Naive B cell (primary cell): Measurements from ENCODE around the gene CASTOR2. TPM values are rescaled to one million over a fixed set of nuclear protein-coding genes. Genes with fewer than 3 reads are reported as not detected.

Experiments
- ATAC-seq, 2 donors: fragments of 150-1000 bp; cut with Tn5 transposase; 2 replicates each; pipeline ENCODE4 v1.10.0; 2021; ENCODE audit warnings: low read depth in 2 of 2, mild to moderate bottlenecking in 2 of 2, moderate library complexity in 2 of 2
- DNase-seq: peaks from one replicate; pipeline ENCODE4 v3.0.0; 2022
- H3K27ac Mint-ChIP-seq, 6 donors: one replicate each; pipeline ENCODE4 v1.8.0; 2020 to 2022; ENCODE audit warnings: mild to moderate bottlenecking in 6 of 6, mixed read lengths in 6 of 6, moderate library complexity in 5 of 6, inconsistent platforms in 2 of 6
- H3K27me3 Mint-ChIP-seq, 3 donors: one replicate each; pipeline ENCODE4 v1.8.0; 2021 to 2022; ENCODE audit warnings: mixed read lengths in 3 of 3, mild to moderate bottlenecking in 1 of 3
- H3K36me3 Mint-ChIP-seq, 2 donors: one replicate each; pipeline ENCODE4 v1.8.0; 2020 to 2022; ENCODE audit warnings: mixed read lengths in 2 of 2, inconsistent platforms in 1 of 2, mild to moderate bottlenecking in 1 of 2
- H3K4me1 Mint-ChIP-seq, 3 donors: one replicate each; pipeline ENCODE4 v1.8.0; 2020 to 2022; ENCODE audit warnings: mixed read lengths in 3 of 3, inconsistent platforms in 1 of 3, mild to moderate bottlenecking in 1 of 3, moderate library complexity in 1 of 3
- H3K4me3 Mint-ChIP-seq, 8 donors: one replicate each; pipeline ENCODE4 v1.8.0; 2020 to 2022; ENCODE audit warnings: mild to moderate bottlenecking in 8 of 8, mixed read lengths in 8 of 8, moderate library complexity in 8 of 8, inconsistent platforms in 2 of 8
- H3K9me3 Mint-ChIP-seq, 7 donors: one replicate each; pipeline ENCODE4 v1.8.0; 2020 to 2022; ENCODE audit warnings: mixed read lengths in 7 of 7, mild to moderate bottlenecking in 5 of 7, inconsistent platforms in 2 of 7, moderate library complexity in 1 of 7
- polyA plus RNA-seq, 6 donors: library from polyadenylated mRNA; unstranded; fragments of 300-500 nt; fragmentation: Illumina TruSeq; gene quantifications; one replicate each; pipeline ENCODE4 v1.2.3, GENCODE V29; 2021; ENCODE audit warnings: low read depth in 6 of 6

Gene CASTOR2
- polyA plus RNA-seq, 6 donors from 2014 or later, result 0.22 to 0.81 (median 0.40) TPM; not detected in 1

GRCh38 chr7:75018570-75019364 is 54.3 kb downstream of the CASTOR2 start:
- DNase-seq, result no peak
- H3K9me3 Mint-ChIP-seq, result no peaks in the 10 kb centered on the region
- ATAC-seq, result no peak
- H3K27me3 Mint-ChIP-seq, result no peaks in the 10 kb centered on the region
- H3K4me3 Mint-ChIP-seq, result no peak overlapping the region
- H3K36me3 Mint-ChIP-seq, result no peaks in the 10 kb centered on the region
- H3K27ac Mint-ChIP-seq, result no peak overlapping the region
- no peaks in the 10 kb centered on the region for H3K4me1 Mint-ChIP-seq

GRCh38 chr7:75019800-75020199 is 55.3 kb downstream of the CASTOR2 start:
- no peaks in the 10 kb centered on the region for H3K36me3 Mint-ChIP-seq
- H3K4me3 Mint-ChIP-seq, result no peak overlapping the region
- H3K27me3 Mint-ChIP-seq, result no peaks in the 10 kb centered on the region
- no peak overlapping the region for H3K27ac Mint-ChIP-seq
- no peaks in the 10 kb centered on the region for H3K9me3 Mint-ChIP-seq
- DNase-seq (no peak), ATAC-seq (no peak)
- no peaks in the 10 kb centered on the region for H3K4me1 Mint-ChIP-seq

GRCh38 chr7:75024922-75025321 is 60.4 kb downstream of the CASTOR2 start:
- no peaks in the 10 kb centered on the region for H3K9me3 Mint-ChIP-seq
- no peaks in the 10 kb centered on the region for H3K27me3 Mint-ChIP-seq
- DNase-seq, result no peak
- H3K27ac Mint-ChIP-seq, result no peak overlapping the region
- no peak overlapping the region for H3K4me3 Mint-ChIP-seq
- no peak for ATAC-seq
- no peaks in the 10 kb centered on the region for H3K36me3 Mint-ChIP-seq
- H3K4me1 Mint-ChIP-seq, result no peaks in the 10 kb centered on the region

- Mint-ChIP-seq H3K36me3 (no peaks in the 10 kb centered on the region), H3K27ac (peak overlapping the region in 1 of 6 donors; percentile 84), H3K9me3 (no peaks in the 10 kb centered on the region)
These were observed 63.8 kb downstream of the CASTOR2 start for GRCh38 chr7:75028299-75028698.

GRCh38 chr7:75033064-75033463 is 68.6 kb downstream of the CASTOR2 start:
- peak overlapping the region in 2 of 6 donors; percentile 70 to 95 for H3K27ac Mint-ChIP-seq
- DNase-seq, result no peak
- no peaks in the 10 kb centered on the region for H3K36me3 Mint-ChIP-seq
- H3K4me1 Mint-ChIP-seq, result peaks cover 0 to 5% (median 0%) of the 10 kb centered on the region in 3 donors
- H3K4me3 Mint-ChIP-seq, result no peak overlapping the region
- no peak for ATAC-seq
- no peaks in the 10 kb centered on the region for H3K27me3 Mint-ChIP-seq
- H3K9me3 Mint-ChIP-seq, result no peaks in the 10 kb centered on the region

More at GRCh38 chr7:75028299-75028698, 63.8 kb downstream of the CASTOR2 start:
- H3K27me3 Mint-ChIP-seq, result no peaks in the 10 kb centered on the region
- no peak overlapping the region for H3K4me3 Mint-ChIP-seq
- peaks cover 0 to 5% (median 0%) of the 10 kb centered on the region in 3 donors for H3K4me1 Mint-ChIP-seq
- DNase-seq (no peak), ATAC-seq (no peak)

- peaks cover 0 to 5% (median 0%) of the 10 kb centered on the region in 3 donors for H3K4me1 Mint-ChIP-seq
- H3K27ac Mint-ChIP-seq, result no peak overlapping the region
- H3K4me3 Mint-ChIP-seq, result no peak overlapping the region
- H3K27me3 Mint-ChIP-seq, result no peaks in the 10 kb centered on the region
- DNase-seq (no peak), ATAC-seq (no peak)
- H3K36me3 Mint-ChIP-seq, result no peaks in the 10 kb centered on the region
- no peaks in the 10 kb centered on the region for H3K9me3 Mint-ChIP-seq
These were observed 69.3 kb downstream of the CASTOR2 start for GRCh38 chr7:75033826-75034225.

GRCh38 chr7:75038508-75038907 is 74.0 kb downstream of the CASTOR2 start:
- DNase-seq, result no peak
- no peaks in the 10 kb centered on the region for H3K27me3 Mint-ChIP-seq
- H3K27ac Mint-ChIP-seq, result no peak overlapping the region
- no peak overlapping the region for H3K4me3 Mint-ChIP-seq
- H3K4me1 Mint-ChIP-seq, result no peaks in the 10 kb centered on the region
- H3K9me3 Mint-ChIP-seq, result no peaks in the 10 kb centered on the region
- no peak for ATAC-seq
- H3K36me3 Mint-ChIP-seq, result no peaks in the 10 kb centered on the region

- no peak for ATAC-seq
- H3K4me1 Mint-ChIP-seq, result no peaks in the 10 kb centered on the region
- no peak for DNase-seq
- no peaks in the 10 kb centered on the region for H3K9me3 Mint-ChIP-seq
- H3K36me3 Mint-ChIP-seq, result no peaks in the 10 kb centered on the region
- H3K4me3 Mint-ChIP-seq, result peak overlapping the region in 1 of 8 donors; percentile 24
- H3K27ac Mint-ChIP-seq, result no peak overlapping the region
- H3K27me3 Mint-ChIP-seq, result no peaks in the 10 kb centered on the region
These were observed 74.7 kb downstream of the CASTOR2 start for GRCh38 chr7:75039166-75039565.

- H3K4me1 Mint-ChIP-seq, result no peaks in the 10 kb centered on the region
- H3K36me3 Mint-ChIP-seq, result no peaks in the 10 kb centered on the region
- H3K27ac Mint-ChIP-seq, result no peak overlapping the region
- ATAC-seq, result no peak
- H3K9me3 Mint-ChIP-seq, result no peaks in the 10 kb centered on the region
- DNase-seq, result no peak
- no peaks in the 10 kb centered on the region for H3K27me3 Mint-ChIP-seq
- H3K4me3 Mint-ChIP-seq, result peak overlapping the region in 1 of 8 donors; percentile 24
These were observed 75.2 kb downstream of the CASTOR2 start for GRCh38 chr7:75039709-75040108.

- no peak for DNase-seq
- H3K4me1 Mint-ChIP-seq, result no peaks in the 10 kb centered on the region
- H3K27me3 Mint-ChIP-seq, result no peaks in the 10 kb centered on the region
- H3K36me3 Mint-ChIP-seq, result no peaks in the 10 kb centered on the region
- no peak for ATAC-seq
- no peaks in the 10 kb centered on the region for H3K9me3 Mint-ChIP-seq
- H3K27ac Mint-ChIP-seq, result peak overlapping the region in 3 of 6 donors; percentile 33 to 42 (median 41)
- no peak overlapping the region for H3K4me3 Mint-ChIP-seq
These were observed 76.0 kb downstream of the CASTOR2 start for GRCh38 chr7:75040512-75040911.

- Mint-ChIP-seq H3K36me3 (no peaks in the 10 kb centered on the region), H3K27ac (peak overlapping the region in 1 of 6 donors; percentile 47), H3K9me3 (no peaks in the 10 kb centered on the region), H3K4me1 (no peaks in the 10 kb centered on the region), H3K4me3 (no peak overlapping the region), H3K27me3 (no peaks in the 10 kb centered on the region)
- DNase-seq (no peak), ATAC-seq (no peak)
These were observed 77.8 kb downstream of the CASTOR2 start for GRCh38 chr7:75042286-75042685.

GRCh38 chr7:75042831-75043703 is 78.6 kb downstream of the CASTOR2 start:
- Mint-ChIP-seq H3K4me1 (no peaks in the 10 kb centered on the region), H3K36me3 (no peaks in the 10 kb centered on the region), H3K4me3 (no peak overlapping the region), H3K9me3 (no peaks in the 10 kb centered on the region), H3K27me3 (no peaks in the 10 kb centered on the region), H3K27ac (peak overlapping the region in 1 of 6 donors; percentile 38)
- no peak for DNase-seq
- no peak for ATAC-seq

GRCh38 chr7:75045881-75046280 is 81.4 kb downstream of the CASTOR2 start:
- Mint-ChIP-seq H3K9me3 (no peaks in the 10 kb centered on the region), H3K27ac (no peak overlapping the region), H3K4me3 (no peak overlapping the region), H3K4me1 (no peaks in the 10 kb centered on the region), H3K36me3 (peaks cover 0 to 5% of the 10 kb centered on the region in 2 donors), H3K27me3 (no peaks in the 10 kb centered on the region)
- no peak for ATAC-seq
- DNase-seq, result no peak
